Gastrocnemius medialis (tissue), 4 donors: Measurements from ENCODE around the gene THADA.

ENCODE experiments used
- CTCF ChIP-seq, 5 experiments: fragments of 450-650 bp in 3 of 5; fragments of 200-600 bp in 2 of 5; sonication (generic) in 2 of 5; IDR thresholded peaks in 4 of 5; conservative IDR thresholded peaks in 1 of 5; 1 replicate in 4 of 5; 2 replicates in 1 of 5; pipeline ENCODE4 v1.5.1; 2016 to 2019; ENCODE audit warnings: antibody characterized with exemption in 5 of 5, mild to moderate bottlenecking in 3 of 5, moderate library complexity in 3 of 5
- POLR2A ChIP-seq, 2 donors: fragments of 450-650 bp; IDR thresholded peaks; one replicate each; pipeline ENCODE4 v1.6.1; 2017; ENCODE audit warnings: antibody characterized with exemption in 2 of 2, mild to moderate bottlenecking in 2 of 2, moderate library complexity in 2 of 2

- TF ChIP-seq POLR2A (IDR thresholded peaks at IDR 0.05) = no peak
- no peak for TF ChIP-seq CTCF (IDR thresholded peaks at IDR 0.05 in 4 of 5, conservative IDR thresholded peaks at IDR 0.05 in 1 of 5)
Measured at GRCh38 chr2:43469713-43470112, 126.1 kb downstream of the THADA start.
